ENCODE measurements around the gene WDR64.

DNA sequence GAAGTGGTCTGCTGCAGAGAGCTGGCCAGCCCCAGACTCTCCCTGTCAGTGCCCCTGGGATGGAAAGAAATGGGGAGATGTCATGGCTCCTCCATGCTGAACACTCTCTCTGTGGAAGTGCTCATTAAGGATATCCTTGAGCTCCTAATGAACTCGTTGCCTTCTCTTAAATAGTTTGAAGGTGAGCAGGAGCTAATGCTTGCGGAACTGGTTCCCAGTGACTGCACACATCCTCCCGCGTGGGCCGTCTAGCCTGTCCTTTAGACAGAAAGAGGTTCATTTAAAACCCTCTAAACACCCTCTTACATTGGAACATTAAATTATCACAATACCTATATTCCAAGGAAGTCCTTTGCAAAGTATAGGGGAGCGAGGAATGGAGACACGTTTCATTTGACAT lies 5.9 kb upstream of the WDR64 start:
- TF ChIP-seq, protein P1, sequence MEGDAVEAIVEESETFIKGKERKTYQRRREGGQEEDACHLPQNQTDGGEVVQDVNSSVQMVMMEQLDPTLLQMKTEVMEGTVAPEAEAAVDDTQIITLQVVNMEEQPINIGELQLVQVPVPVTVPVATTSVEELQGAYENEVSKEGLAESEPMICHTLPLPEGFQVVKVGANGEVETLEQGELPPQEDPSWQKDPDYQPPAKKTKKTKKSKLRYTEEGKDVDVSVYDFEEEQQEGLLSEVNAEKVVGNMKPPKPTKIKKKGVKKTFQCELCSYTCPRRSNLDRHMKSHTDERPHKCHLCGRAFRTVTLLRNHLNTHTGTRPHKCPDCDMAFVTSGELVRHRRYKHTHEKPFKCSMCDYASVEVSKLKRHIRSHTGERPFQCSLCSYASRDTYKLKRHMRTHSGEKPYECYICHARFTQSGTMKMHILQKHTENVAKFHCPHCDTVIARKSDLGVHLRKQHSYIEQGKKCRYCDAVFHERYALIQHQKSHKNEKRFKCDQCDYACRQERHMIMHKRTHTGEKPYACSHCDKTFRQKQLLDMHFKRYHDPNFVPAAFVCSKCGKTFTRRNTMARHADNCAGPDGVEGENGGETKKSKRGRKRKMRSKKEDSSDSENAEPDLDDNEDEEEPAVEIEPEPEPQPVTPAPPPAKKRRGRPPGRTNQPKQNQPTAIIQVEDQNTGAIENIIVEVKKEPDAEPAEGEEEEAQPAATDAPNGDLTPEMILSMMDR (optimal IDR thresholded peaks at IDR 0.05 in 1 of 3, IDR thresholded peaks at IDR 0.05 in 1 of 3, conservative IDR thresholded peaks at IDR 0.05 in 1 of 3; ENCODE audit: extremely low read depth in 1 of 3, insufficient read depth in 2 of 3, low read length in 3 of 3): no peak
- TF ChIP-seq EZH2 (IDR thresholded peaks at IDR 0.05; ENCODE audit: low read length): no peak
